Activated T-cell treated with anti-CD3 and anti-CD28 coated beads for 1 hour (primary cell): ENCODE measurements around the gene KRTAP13-1.

ENCODE experiments used
- DNase-seq: peaks from one replicate; pipeline ENCODE4 v3.0.0-alpha.2; 2020; ENCODE audit warnings: low read depth

The KRTAP13-1 gene

GRCh38 chr21:30395731-30396130 is at the start of gene KRTAP13-1:
Gene KRTAP13-1 (plus strand): TSS chr21:30396031. CDS start chr21:30396087, 56 bp downstream.
- DNase-seq = no peak

- no peak for DNase-seq
Observed at GRCh38 chr21:30348506-30348905, 47.3 kb upstream of the KRTAP13-1 start, which contains the start of gene KRTAP23-1. Gene KRTAP23-1 (minus strand): TSS chr21:30348606. CDS start chr21:30348606, 0 bp downstream.

GRCh38 chr21:30349572-30349971 is 46.3 kb upstream of the KRTAP13-1 start:
- no peak for DNase-seq

DNA sequence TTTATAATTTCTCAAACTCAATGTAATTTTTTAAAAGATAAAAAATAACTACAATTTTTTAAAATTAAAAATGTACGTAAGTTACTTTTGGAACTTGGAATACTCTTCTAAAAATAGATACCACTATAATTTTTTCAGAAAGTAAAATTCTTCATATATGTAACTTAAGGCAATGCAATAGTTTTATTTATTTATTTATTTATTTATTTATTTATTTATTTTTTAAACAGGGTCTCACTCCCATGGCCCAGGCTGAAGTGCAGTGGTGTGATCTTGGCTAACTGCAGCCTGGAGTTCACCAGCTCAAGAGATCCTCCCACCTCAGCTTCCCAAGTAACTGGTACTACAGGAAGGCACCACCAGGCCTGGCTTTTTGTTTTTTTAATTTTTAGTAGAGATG is 44.3 kb upstream of the KRTAP13-1 start:
- DNase-seq = no peak

- no peak for DNase-seq
Observed at GRCh38 chr21:30354308-30355005, 41.4 kb upstream of the KRTAP13-1 start.

DNA sequence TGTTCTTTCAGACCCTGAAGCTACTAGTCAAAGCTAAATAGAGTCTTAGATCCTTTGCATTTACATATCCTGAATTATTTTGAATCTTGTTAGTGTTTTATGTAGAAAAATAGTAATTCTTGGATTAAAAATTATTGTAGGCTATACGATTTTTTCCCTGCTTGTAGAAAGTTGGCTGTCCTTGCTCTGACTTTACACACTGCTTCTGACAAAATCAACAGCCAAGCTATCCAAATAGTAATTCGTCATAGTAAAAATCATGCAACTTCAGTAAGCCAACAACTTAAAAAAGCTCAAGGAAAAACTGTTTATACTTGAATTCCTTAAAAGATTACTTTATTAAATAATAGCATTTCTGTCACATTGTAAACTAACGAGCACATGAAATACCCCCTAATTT is 39.9 kb upstream of the KRTAP13-1 start:
- no peak for DNase-seq

DNA sequence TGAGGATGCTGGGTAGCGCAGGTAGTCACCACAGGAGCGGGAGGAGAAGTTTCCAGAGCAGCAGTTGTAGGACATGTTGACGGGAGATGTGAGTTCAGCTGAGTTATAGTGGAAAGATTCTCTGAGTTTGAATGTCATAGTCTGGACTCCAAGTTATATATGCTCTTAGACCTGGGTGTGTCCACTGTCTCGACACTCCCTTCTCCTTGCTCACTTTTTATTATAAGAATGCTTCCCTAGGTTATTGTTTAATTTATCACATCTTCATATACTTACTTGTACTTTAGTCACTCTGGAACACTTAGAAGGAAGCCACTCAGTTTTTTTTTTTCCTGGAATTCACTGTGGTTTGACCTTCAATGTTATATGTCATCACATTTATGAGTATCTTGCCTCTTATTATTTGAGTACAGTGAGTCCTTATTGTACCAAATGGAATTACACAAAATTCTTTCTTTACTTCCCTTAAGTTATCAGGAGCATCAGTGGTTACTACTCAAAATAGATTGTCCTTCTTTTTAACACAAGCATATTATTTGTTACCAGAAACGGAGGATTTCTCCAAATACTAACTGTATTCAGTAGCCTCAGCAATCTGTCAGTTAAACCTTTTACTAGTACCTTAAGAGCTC is 23.6 kb upstream of the KRTAP13-1 start, which contains the start of gene KRTAP13-2:
Gene KRTAP13-2 (minus strand): TSS at position 133 of the 632 bp plus-strand sequence. CDS start 58 bp downstream, at position 75.
- DNase-seq = no peak

GRCh38 chr21:30382201-30382600 is 13.6 kb upstream of the KRTAP13-1 start:
- no peak for DNase-seq

DNA sequence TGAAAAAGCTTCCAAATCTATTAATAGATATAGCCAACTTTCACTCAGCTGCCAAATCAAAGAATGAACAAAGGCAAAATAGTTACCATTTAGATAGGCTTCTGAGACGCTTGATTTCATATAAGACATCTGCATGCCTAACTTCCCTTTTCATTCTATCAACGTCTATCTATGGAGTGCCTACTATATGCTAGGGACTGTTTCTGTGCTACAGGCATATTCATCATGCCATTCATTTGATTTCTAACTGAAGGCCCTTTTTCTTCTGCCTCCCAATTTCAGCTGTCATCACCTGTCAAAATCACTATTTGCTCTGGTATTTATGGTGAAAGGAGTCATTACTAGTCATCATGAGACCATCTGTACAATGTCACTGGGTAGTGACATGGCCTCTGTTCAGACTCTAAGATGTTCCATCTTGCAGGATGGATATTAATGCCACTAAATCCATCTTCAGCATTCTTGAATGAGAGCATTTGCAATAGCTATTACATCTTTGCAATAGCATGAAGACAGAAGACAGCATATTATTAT is 4.3 kb upstream of the KRTAP13-1 start:
- no peak for DNase-seq

GRCh38 chr21:30408782-30409494 is 13.1 kb downstream of the KRTAP13-1 start:
- no peak for DNase-seq

- DNase-seq = no peak
Observed at GRCh38 chr21:30415993-30416392, 20.2 kb downstream of the KRTAP13-1 start.

DNA sequence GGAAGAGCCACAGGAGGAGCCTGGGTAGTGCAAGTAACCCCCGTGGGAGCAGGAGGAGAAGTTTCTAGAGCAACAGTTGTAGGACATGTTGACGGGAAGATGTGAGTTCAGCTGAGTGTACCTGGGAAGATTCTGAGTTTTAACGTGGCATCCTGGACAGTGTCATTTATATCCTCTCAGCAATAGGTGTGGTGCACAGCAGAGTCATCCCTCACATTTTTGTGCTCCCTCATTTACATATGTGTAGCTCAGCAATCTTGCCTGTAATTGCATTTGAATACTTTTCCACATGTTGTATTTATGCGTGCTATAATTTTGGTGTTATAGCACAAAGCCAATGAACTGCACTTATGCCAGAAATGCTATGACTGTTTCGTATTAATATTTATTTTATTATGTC is 30.0 kb downstream of the KRTAP13-1 start, which contains the start of gene KRTAP13-3:
Gene KRTAP13-3 (minus strand): TSS at position 101 of the 400 bp plus-strand sequence. CDS start 14 bp downstream, at position 87.
- DNase-seq = no peak

DNA sequence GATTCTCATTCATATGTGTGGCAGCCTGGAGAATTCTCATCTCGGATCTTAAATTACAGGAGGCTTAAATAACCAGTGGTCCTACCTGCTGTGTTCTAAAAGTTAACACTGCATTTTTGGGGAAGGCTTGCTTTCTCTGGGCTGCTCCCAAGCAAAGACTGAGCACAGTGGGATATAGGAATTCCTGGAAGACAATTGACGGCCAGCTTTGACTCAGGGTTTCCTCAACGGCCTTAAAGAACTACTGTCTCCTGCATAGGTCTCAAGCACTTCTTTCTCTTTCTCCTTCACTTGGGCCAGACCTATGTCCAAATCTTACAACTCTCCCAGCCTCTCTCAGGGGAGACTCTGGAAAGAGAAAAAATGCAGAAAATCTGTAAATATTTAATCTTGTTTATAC is 30.9 kb downstream of the KRTAP13-1 start:
- no peak for DNase-seq

DNA sequence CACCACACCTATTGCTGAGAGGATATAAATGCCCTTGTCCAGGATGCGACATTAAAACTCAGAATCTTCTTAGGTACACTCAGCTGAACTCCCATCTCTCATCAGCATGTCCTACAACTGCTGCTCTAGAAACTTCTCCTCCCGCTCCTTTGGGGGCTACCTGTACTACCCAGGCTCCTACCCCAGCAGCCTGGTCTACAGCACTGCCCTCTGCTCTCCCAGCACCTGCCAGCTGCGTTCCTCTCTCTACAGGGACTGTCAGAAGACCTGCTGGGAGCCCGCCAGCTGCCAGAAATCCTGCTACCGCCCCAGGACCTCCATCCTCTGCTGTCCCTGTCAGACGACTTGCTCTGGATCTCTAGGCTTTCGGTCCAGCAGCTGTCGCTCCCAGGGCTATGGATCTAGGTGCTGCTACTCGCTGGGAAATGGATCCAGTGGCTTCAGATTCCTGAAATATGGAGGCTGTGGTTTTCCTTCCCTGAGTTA is 34.4 kb downstream of the KRTAP13-1 start, which contains the start of gene KRTAP13-4:
Gene KRTAP13-4 (plus strand): TSS at position 51 of the 486 bp plus-strand sequence. CDS start 56 bp downstream, at position 107.
- DNase-seq = no peak

- DNase-seq = no peak
Observed at GRCh38 chr21:30434033-30434631, 38.3 kb downstream of the KRTAP13-1 start.

DNA sequence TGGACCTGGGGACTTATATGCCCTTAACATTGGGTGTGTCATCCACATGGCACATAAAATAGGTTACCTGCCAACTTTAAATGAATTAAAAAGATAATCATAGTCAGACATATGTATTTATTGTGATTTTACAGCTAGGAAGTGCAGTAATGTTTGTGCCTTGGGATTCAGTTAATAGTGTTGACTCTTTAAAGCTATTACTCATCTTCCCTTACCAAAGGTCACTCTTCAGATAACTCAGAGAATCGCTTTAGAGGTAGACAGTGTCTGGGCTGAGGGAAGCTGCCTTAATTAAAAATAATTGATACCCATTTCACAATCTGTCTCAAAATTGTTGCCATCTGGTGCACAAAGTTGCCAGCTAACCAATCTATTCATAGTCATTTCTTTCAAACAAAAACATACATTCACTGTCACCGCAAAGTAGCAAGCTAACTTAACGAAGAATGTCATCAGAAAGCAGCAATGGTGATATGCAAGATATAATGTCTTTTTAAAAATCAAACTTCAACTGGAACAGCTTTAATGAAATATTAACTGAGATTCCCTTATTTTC is 41.3 kb downstream of the KRTAP13-1 start:
- no peak for DNase-seq

GRCh38 chr21:30439975-30440374 is 44.1 kb downstream of the KRTAP13-1 start, which contains the start of gene KRTAP15-1:
Gene KRTAP15-1 (plus strand): TSS chr21:30440275. CDS start chr21:30440328, 53 bp downstream.
- no peak for DNase-seq

GRCh38 chr21:30443226-30443625 is 47.4 kb downstream of the KRTAP13-1 start:
- DNase-seq = no peak

DNA sequence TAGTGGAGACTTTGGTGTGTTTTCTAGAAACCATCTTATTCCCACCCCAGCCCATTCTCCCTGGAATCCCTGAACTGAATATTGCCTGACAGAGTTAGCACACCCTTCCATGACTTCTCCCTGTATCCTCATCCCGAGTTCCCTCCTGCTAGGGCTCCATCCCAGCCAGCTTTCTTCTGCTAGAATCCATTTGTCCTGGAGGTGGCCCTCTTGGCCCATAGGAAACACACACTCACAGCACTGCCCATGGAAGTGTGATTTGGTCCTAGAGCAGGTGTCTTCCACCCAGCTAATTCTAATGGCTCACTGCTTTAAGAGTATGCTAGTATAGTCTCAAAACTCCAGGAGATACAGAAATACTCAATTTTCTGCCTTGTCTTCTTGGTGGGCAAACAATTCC is 48.4 kb downstream of the KRTAP13-1 start:
- DNase-seq = no peak
